Tibial nerve (tissue), 4 donors: ENCODE data around the gene GAREM1.

ENCODE experiments used
- EP300 ChIP-seq, 2 donors: sonication (generic); formaldehyde crosslinking; IDR thresholded peaks; one replicate each; pipeline ENCODE4 v1.6.1; 2017; ENCODE audit warnings: antibody characterized with exemption in 2 of 2, mild to moderate bottlenecking in 1 of 2
- POLR2A ChIP-seq, 2 donors: fragments of 450-650 bp; IDR thresholded peaks; one replicate each; pipeline ENCODE4 v1.6.1; 2017; ENCODE audit warnings: antibody characterized with exemption in 2 of 2, mild to moderate bottlenecking in 2 of 2, moderate library complexity in 2 of 2
- TF ChIP-seq, protein P1 (sequence below), 5 experiments: fragments of 200-600 bp in 3 of 5; fragments of 450-650 bp in 2 of 5; sonication (generic) in 3 of 5; IDR thresholded peaks; one replicate each; pipeline ENCODE4 v1.5.1; 2016 to 2019; ENCODE audit warnings: antibody characterized with exemption in 5 of 5, mild to moderate bottlenecking in 3 of 5, moderate library complexity in 2 of 5

GRCh38 chr18:32431753-32432152 lies 38.9 kb downstream of the GAREM1 start:
- TF ChIP-seq POLR2A (IDR thresholded peaks at IDR 0.05) = no peak
- TF ChIP-seq, protein P1, sequence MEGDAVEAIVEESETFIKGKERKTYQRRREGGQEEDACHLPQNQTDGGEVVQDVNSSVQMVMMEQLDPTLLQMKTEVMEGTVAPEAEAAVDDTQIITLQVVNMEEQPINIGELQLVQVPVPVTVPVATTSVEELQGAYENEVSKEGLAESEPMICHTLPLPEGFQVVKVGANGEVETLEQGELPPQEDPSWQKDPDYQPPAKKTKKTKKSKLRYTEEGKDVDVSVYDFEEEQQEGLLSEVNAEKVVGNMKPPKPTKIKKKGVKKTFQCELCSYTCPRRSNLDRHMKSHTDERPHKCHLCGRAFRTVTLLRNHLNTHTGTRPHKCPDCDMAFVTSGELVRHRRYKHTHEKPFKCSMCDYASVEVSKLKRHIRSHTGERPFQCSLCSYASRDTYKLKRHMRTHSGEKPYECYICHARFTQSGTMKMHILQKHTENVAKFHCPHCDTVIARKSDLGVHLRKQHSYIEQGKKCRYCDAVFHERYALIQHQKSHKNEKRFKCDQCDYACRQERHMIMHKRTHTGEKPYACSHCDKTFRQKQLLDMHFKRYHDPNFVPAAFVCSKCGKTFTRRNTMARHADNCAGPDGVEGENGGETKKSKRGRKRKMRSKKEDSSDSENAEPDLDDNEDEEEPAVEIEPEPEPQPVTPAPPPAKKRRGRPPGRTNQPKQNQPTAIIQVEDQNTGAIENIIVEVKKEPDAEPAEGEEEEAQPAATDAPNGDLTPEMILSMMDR (IDR thresholded peaks at IDR 0.05) = no peak
- no peak for TF ChIP-seq EP300 (IDR thresholded peaks at IDR 0.05)
